HepG2 (cell line): Measurements from ENCODE around the gene CBR4. TPM values are rescaled to one million over a fixed set of nuclear protein-coding genes. Genes with fewer than 3 reads are reported as not detected.

Experiments
- ASH2L ChIP-seq: fragments of 300-600, 200-600 bp; sonication (generic); IDR thresholded peaks from 2 replicates; pipeline ENCODE4 v1.7.0; 2017; ENCODE audit warnings: low read depth, mild to moderate bottlenecking, moderate library complexity, mixed read lengths, low read length; ENCODE audit not compliant: insufficient read length
- CCAR2 ChIP-seq: fragments of 200-400 bp; formaldehyde crosslinking; optimal IDR thresholded peaks from 2 replicates; pipeline ENCODE3; 2018; ENCODE audit warnings: low read depth, mild to moderate bottlenecking, low read length, moderate library complexity
- ELF4 ChIP-seq: sonication (generic); formaldehyde crosslinking; IDR thresholded peaks from 2 replicates; pipeline ENCODE4 v1.5.0; 2020; ENCODE audit warnings: missing genetic modification reagents, mild to moderate bottlenecking, moderate library complexity, borderline replicate concordance
- FOXA1 ChIP-seq, 2 experiments: fragments of 450-650 bp in 1 of 2; sonication (generic) in 1 of 2; formaldehyde crosslinking in 1 of 2; IDR thresholded peaks; 2 replicates each; pipeline versions ENCODE4 v1.4.0 to v1.6.1; 2016 to 2020; ENCODE audit warnings: missing genetic modification reagents in 1 of 2
- HDAC1 ChIP-seq: sonication (generic); formaldehyde crosslinking; IDR thresholded peaks from 2 replicates; pipeline ENCODE4 v1.5.1; 2020; ENCODE audit warnings: mild to moderate bottlenecking, missing genetic modification reagents
- HNRNPLL ChIP-seq: fragments of 200-400 bp; formaldehyde crosslinking; IDR thresholded peaks from 2 replicates; pipeline ENCODE4 v1.6.1; 2017; ENCODE audit warnings: mild to moderate bottlenecking, low read depth, low read length; ENCODE audit not compliant: poor library complexity, severe bottlenecking
- NBN ChIP-seq: fragments of 450-650 bp; conservative IDR thresholded peaks from 2 replicates; pipeline ENCODE4 v1.6.1; 2017
- NFAT5 ChIP-seq: sonication (generic); formaldehyde crosslinking; IDR thresholded peaks from 2 replicates; pipeline ENCODE4 v1.4.0; 2020; ENCODE audit warnings: missing genetic modification reagents
- SALL1 ChIP-seq: sonication (generic); formaldehyde crosslinking; IDR thresholded peaks from 2 replicates; pipeline ENCODE4 v1.8.0; 2022; ENCODE audit warnings: mild to moderate bottlenecking, missing genetic modification reagents
- SKI ChIP-seq: fragments of 450-650 bp; IDR thresholded peaks from one replicate; pipeline ENCODE4 v1.6.1; 2018; ENCODE audit warnings: mild to moderate bottlenecking; ENCODE audit not compliant: partially characterized antibody
- SNAI1 ChIP-seq: sonication (generic); formaldehyde crosslinking; IDR thresholded peaks from 2 replicates; pipeline ENCODE4 v1.5.0; 2020; ENCODE audit warnings: mild to moderate bottlenecking, missing genetic modification reagents, borderline replicate concordance
- TFDP1 ChIP-seq: IDR thresholded peaks from 2 replicates; pipeline ENCODE4 v1.6.1; 2016; ENCODE audit warnings: missing compliant biosample characterization, missing genetic modification reagents, borderline replicate concordance
- ZFP1 ChIP-seq: IDR thresholded peaks from 2 replicates; pipeline ENCODE4 v1.6.1; 2016
- ZNF101 ChIP-seq: sonication (generic); formaldehyde crosslinking; IDR thresholded peaks from 2 replicates; pipeline ENCODE4 v1.4.0; 2020; ENCODE audit warnings: mild to moderate bottlenecking, low read depth, missing genetic modification reagents, borderline replicate concordance
- ZNF281 ChIP-seq: sonication (generic); formaldehyde crosslinking; IDR thresholded peaks from 2 replicates; pipeline ENCODE4 v1.4.0; 2020; ENCODE audit warnings: missing genetic modification reagents, borderline replicate concordance
- ZNF549 ChIP-seq: sonication (generic); formaldehyde crosslinking; IDR thresholded peaks from 2 replicates; pipeline ENCODE4 v1.5.0; 2020; ENCODE audit warnings: missing genetic modification reagents
- ZNF570 ChIP-seq: sonication (generic); formaldehyde crosslinking; IDR thresholded peaks from 2 replicates; pipeline ENCODE4 v1.4.0; 2020; ENCODE audit warnings: mild to moderate bottlenecking, missing genetic modification reagents, borderline replicate concordance
- ZNF878 ChIP-seq: sonication (generic); formaldehyde crosslinking; IDR thresholded peaks from 2 replicates; pipeline ENCODE4 v1.8.1; 2023; ENCODE audit warnings: mild to moderate bottlenecking, missing genetic modification reagents, moderate library complexity
- polyA plus RNA-seq, 8 experiments: library from polyadenylated mRNA; depleted of rRNA in 3 of 8; stranded (reverse) in 7 of 8; unstranded in 1 of 8; fragments of >200 nt; fragmentation: Illumina TruSeq in 4 of 8; extraction: Trizol in 4 of 8; gene quantifications; 2 replicates each; pipeline versions ENCODE4 v1.2.1 to v1.2.3, GENCODE V29; 2011 to 2016; ENCODE audit warnings: low read depth in 4 of 8, missing spikeins in 1 of 8, mixed read lengths in 1 of 8; ENCODE audit not compliant: insufficient read depth in 1 of 8
- total RNA-seq, 5 experiments: library from RNA; depleted of rRNA; stranded (reverse); fragments of >200 nt; fragmentation: Illumina TruSeq; extraction: Trizol; gene quantifications; 2 replicates each; pipeline ENCODE4 v1.2.3, GENCODE V29; 2016; ENCODE audit warnings: low read depth in 1 of 5

Gene CBR4
- total and polyA plus RNA-seq, 2 of the 13 experiments (the other 11 are each of a cell fraction or from before 2014, with no cell fraction given): 7.3 to 20.7 TPM

DNA sequence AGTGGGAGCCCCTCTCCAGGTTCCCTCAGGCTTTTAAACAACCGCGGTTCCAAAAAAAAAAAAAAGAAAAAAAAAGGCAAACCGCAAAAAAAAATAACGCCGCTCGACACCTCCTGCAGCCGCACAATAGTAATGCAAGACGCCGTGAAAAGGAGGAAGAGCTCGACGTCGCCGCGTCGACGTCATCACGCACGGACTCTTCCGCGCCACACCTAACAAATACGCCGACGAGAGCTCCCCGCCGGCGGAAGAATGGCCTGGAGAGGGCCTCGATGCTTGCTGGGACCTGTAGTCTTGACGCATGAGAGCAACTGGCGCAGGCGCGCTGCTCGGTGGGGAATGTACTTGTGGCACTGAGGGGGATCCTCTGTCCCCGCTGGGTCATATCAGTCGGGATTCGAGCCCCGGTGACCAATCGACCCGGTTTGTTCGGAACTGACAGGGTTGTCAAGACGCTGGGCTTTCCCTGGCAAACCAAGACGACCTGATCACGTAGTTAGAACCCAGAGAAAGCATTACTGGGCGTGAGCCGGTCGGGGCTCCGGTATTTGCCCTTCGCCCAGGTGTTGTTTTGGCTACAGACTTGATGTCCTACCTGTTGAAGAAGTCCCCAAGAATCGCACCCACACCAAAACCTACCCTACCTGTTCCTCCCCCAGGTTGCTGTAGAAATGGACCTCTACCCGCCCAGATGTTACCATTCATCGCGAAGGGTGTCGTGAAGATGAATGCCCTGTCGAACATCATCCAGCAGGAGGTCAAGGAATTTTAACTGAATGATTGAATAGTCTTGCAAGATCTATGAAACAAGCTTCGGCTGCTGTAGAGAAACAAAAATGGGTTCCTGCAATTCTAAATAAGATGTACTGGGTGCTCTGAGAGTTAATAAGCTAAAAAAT, at the start of gene CBR4 (continued):
- TF ChIP-seq NFAT5 (CRISPR knock-in tag) (no peak), CCAR2 (no peak), FOXA1 (IDR thresholded peaks at IDR 0.05) (no peak), FOXA1 (CRISPR knock-in tag; IDR thresholded peaks at IDR 0.05) (peak; percentile 7; the same call in 1 of the 2 replicates), ZNF281 (no peak), SALL1 (CRISPR knock-in tag) (peak; percentile 82), ZFP1 (CRISPR knock-in tag) (no peak), ZNF549 (CRISPR knock-in tag) (no peak), ELF4 (CRISPR knock-in tag) (peak; percentile 50; the same call in 1 of the 2 replicates), ZNF101 (CRISPR knock-in tag) (no peak), HDAC1 (CRISPR knock-in tag) (no peak), NBN (no peak), SKI (no peak), ZNF570 (CRISPR knock-in tag) (no peak), ZNF878 (CRISPR knock-in tag) (no peak), HNRNPLL (peak; percentile 63), ASH2L (peak; percentile 82), TFDP1 (peak; percentile 59), SNAI1 (no peak)
